H9 (cell line): Measurements from ENCODE around the gene ZMIZ1. TPM values are rescaled to one million over a fixed set of nuclear protein-coding genes. Genes with fewer than 3 reads are reported as not detected.

ENCODE experiments used
- DNase-seq: peaks from one replicate; pipeline ENCODE4 v3.0.0-alpha.2; 2017
- H2AFZ ChIP-seq: one replicate; pipeline ENCODE4 v1.6.1; 2013; ENCODE audit warnings: mild to moderate bottlenecking, low read length, control low read depth, moderate library complexity
- H2AK5ac ChIP-seq: 2 replicates; pipeline ENCODE4 v1.6.1; 2013; ENCODE audit warnings: low read length, control low read depth, mixed read lengths; ENCODE audit not compliant: insufficient read length
- H2BK120ac ChIP-seq: one replicate; pipeline ENCODE4 v1.6.1; 2013; ENCODE audit warnings: low read depth, mild to moderate bottlenecking, low read length, control low read depth, inconsistent platforms; ENCODE audit not compliant: poor library complexity, severe bottlenecking
- H2BK12ac ChIP-seq: 2 replicates; pipeline ENCODE4 v1.6.1; 2013; ENCODE audit warnings: low read length, control low read depth, mixed read lengths, low read depth; ENCODE audit not compliant: insufficient read length
- H2BK15ac ChIP-seq: 2 replicates; pipeline ENCODE4 v1.6.1; 2013; ENCODE audit warnings: low read depth, low read length, control low read depth
- H2BK20ac ChIP-seq: one replicate; pipeline ENCODE4 v1.6.1; 2013; ENCODE audit warnings: low read depth, mild to moderate bottlenecking, low read length, control low read depth, inconsistent platforms; ENCODE audit not compliant: poor library complexity, severe bottlenecking
- H2BK5ac ChIP-seq: 2 replicates; pipeline ENCODE4 v1.6.1; 2013; ENCODE audit warnings: low read length, control low read depth, mixed read lengths; ENCODE audit not compliant: insufficient read length
- H3K14ac ChIP-seq: 2 replicates; pipeline ENCODE4 v1.6.1; 2013; ENCODE audit warnings: low read length, control low read depth; ENCODE audit not compliant: insufficient read depth
- H3K18ac ChIP-seq: 2 replicates; pipeline ENCODE4 v1.6.1; 2013; ENCODE audit warnings: low read depth, mild to moderate bottlenecking, mixed read lengths, low read length, control low read depth; ENCODE audit not compliant: insufficient read length
- H3K23ac ChIP-seq: 2 replicates; pipeline ENCODE4 v1.6.1; 2013; ENCODE audit warnings: low read length, control low read depth, mixed read lengths, low read depth; ENCODE audit not compliant: insufficient read length
- H3K23me2 ChIP-seq: 2 replicates; pipeline ENCODE4 v1.6.1; 2013; ENCODE audit warnings: low read depth, mild to moderate bottlenecking, mixed read lengths, low read length, control low read depth; ENCODE audit not compliant: insufficient read length, poor library complexity, severe bottlenecking
- H3K27ac ChIP-seq: 2 replicates; pipeline ENCODE4 v1.5.1; 2013; ENCODE audit warnings: low read length, control low read depth, mixed read lengths, low read depth; ENCODE audit not compliant: insufficient read length
- H3K27me3 ChIP-seq: 2 replicates; pipeline ENCODE4 v1.6.1; 2013; ENCODE audit warnings: low read length, control low read depth, inconsistent platforms; ENCODE audit not compliant: insufficient read depth
- H3K4ac ChIP-seq: 2 replicates; pipeline ENCODE4 v1.6.1; 2013; ENCODE audit warnings: low read depth, mild to moderate bottlenecking, control low read depth, inconsistent platforms, low read length, moderate library complexity
- H3K4me1 ChIP-seq: 2 replicates; pipeline ENCODE4 v1.6.1; 2013; ENCODE audit warnings: low read length, control low read depth, inconsistent platforms; ENCODE audit not compliant: insufficient read depth
- H3K4me2 ChIP-seq: 2 replicates; pipeline ENCODE4 v1.6.1; 2013; ENCODE audit warnings: low read length, control low read depth, mixed read lengths; ENCODE audit not compliant: insufficient read length, insufficient read depth
- H3K56ac ChIP-seq: 2 replicates; pipeline ENCODE4 v1.6.1; 2013; ENCODE audit warnings: low read depth, mild to moderate bottlenecking, mixed read lengths, low read length, control low read depth; ENCODE audit not compliant: insufficient read length
- H3K79me1 ChIP-seq: 2 replicates; pipeline ENCODE4 v1.6.1; 2013; ENCODE audit warnings: low read depth, mild to moderate bottlenecking, moderate library complexity, low read length, control low read depth, inconsistent platforms; ENCODE audit not compliant: insufficient read depth, poor library complexity, severe bottlenecking
- H3K79me2 ChIP-seq: 2 replicates; pipeline ENCODE4 v1.6.1; 2013; ENCODE audit warnings: low read length, control low read depth, inconsistent platforms; ENCODE audit not compliant: insufficient read depth
- H3K9ac ChIP-seq: 2 replicates; pipeline ENCODE4 v1.6.1; 2013; ENCODE audit warnings: low read length, control low read depth, mixed read lengths; ENCODE audit not compliant: insufficient read length; ENCODE audit errors: extremely low read depth
- H3K9me3 ChIP-seq: one replicate; pipeline ENCODE4 v1.6.1; 2013; ENCODE audit warnings: low read depth, low read length, inconsistent platforms; ENCODE audit not compliant: control insufficient read depth
- H3T11ph ChIP-seq: one replicate; pipeline ENCODE4 v1.6.1; 2013; ENCODE audit warnings: mild to moderate bottlenecking, low read length, control low read depth, inconsistent platforms
- H4K20me1 ChIP-seq: one replicate; pipeline ENCODE4 v1.6.1; 2013; ENCODE audit not compliant: control insufficient read depth, insufficient read length, insufficient read depth
- H4K5ac ChIP-seq: 2 replicates; pipeline ENCODE4 v1.6.1; 2013; ENCODE audit warnings: low read depth, mild to moderate bottlenecking, mixed read lengths, low read length, control low read depth; ENCODE audit not compliant: insufficient read length
- H4K8ac ChIP-seq: replicated peaks from 2 replicates; pipeline ENCODE4 v1.6.1; 2013; ENCODE audit warnings: low read length, control low read depth, mixed read lengths, low read depth; ENCODE audit not compliant: insufficient read length
- H4K91ac ChIP-seq: 2 replicates; pipeline ENCODE4 v1.6.1; 2013; ENCODE audit warnings: low read depth, mild to moderate bottlenecking, moderate library complexity, mixed read lengths, low read length, control low read depth; ENCODE audit not compliant: insufficient read length
- H3K27ac Mint-ChIP-seq, 3 experiments: 2 replicates in 2 of 3; 3 replicates in 1 of 3; pipeline ENCODE4 v1.8.0; 2020 to 2021; ENCODE audit warnings: mixed read lengths in 3 of 3, mild to moderate bottlenecking in 1 of 3, moderate library complexity in 1 of 3
- H3K27me3 Mint-ChIP-seq: 2 replicates; pipeline ENCODE4 v1.8.0; 2021; ENCODE audit warnings: low read depth, mild to moderate bottlenecking, moderate library complexity, mixed read lengths
- H3K36me3 Mint-ChIP-seq, 3 experiments: 2 replicates in 2 of 3; 3 replicates in 1 of 3; pipeline ENCODE4 v1.8.0; 2020 to 2021; ENCODE audit warnings: low read depth in 3 of 3, mixed read lengths in 3 of 3; ENCODE audit not compliant: insufficient read depth in 1 of 3
- H3K4me1 Mint-ChIP-seq, 2 experiments: 2 replicates each; pipeline ENCODE4 v1.8.0; 2020; ENCODE audit warnings: mixed read lengths in 2 of 2
- H3K4me3 Mint-ChIP-seq, 2 experiments: 2 replicates in 1 of 2; 3 replicates in 1 of 2; pipeline ENCODE4 v1.8.0; 2020 to 2021; ENCODE audit warnings: mild to moderate bottlenecking in 2 of 2, mixed read lengths in 2 of 2, moderate library complexity in 1 of 2
- H3K9me3 Mint-ChIP-seq, 2 experiments: 2 replicates in 1 of 2; 3 replicates in 1 of 2; pipeline ENCODE4 v1.8.0; 2020; ENCODE audit warnings: mild to moderate bottlenecking in 2 of 2, mixed read lengths in 2 of 2, moderate library complexity in 1 of 2
- WGBS: extraction: QIAGEN DNeasy Blood & Tissue Kit; methylation state at CpG from one replicate; pipeline ENCODE4 v1.1.7; 2013; ENCODE audit warnings: missing lambda C conversion rate, low lambda C conversion rate, mixed read lengths; ENCODE audit not compliant: insufficient read length; ENCODE audit errors: extremely low coverage; 5-methylcytosine and 5-hydroxymethylcytosine counted together
- total RNA-seq: library from RNA; stranded (reverse); gene quantifications from 2 replicates; pipeline ENCODE4 v1.2.1, GENCODE V29; 2021
- TF ChIP-seq, protein P1 (sequence below): fragments of 200-600 bp; sonication (generic); conservative IDR thresholded peaks from 3 replicates; pipeline ENCODE4 v1.8.0; 2021; ENCODE audit warnings: antibody characterized with exemption, mild to moderate bottlenecking

The ZMIZ1 gene
- total RNA-seq, 1 experiment from 2014 or later = 36.9 TPM

- H4K20me1 ChIP-seq = no peaks in the 10 kb centered on the region
- H3K18ac ChIP-seq = no peak overlapping the region
- no peak overlapping the region for H3K56ac ChIP-seq
- no peaks in the 10 kb centered on the region for H3K27me3 ChIP-seq
- H3K27me3 Mint-ChIP-seq = no peaks in the 10 kb centered on the region; the same call in 1 of the 2 replicates
- WGBS = no CpG with 5 or more reads among the region's 10 CpGs
- H3K79me1 ChIP-seq = no peaks in the 10 kb centered on the region
- no peak overlapping the region; the same call in 1 of the 2 replicates for H3K14ac ChIP-seq
- H2BK5ac ChIP-seq = no peak overlapping the region
- peaks cover 0 to 4% (median 0%) of the 10 kb centered on the region in 3 experiments; a peak in 2 of 7 replicates for H3K36me3 Mint-ChIP-seq
- no peak overlapping the region for H2BK20ac ChIP-seq
- H2AK5ac ChIP-seq = no peak overlapping the region
- no peak overlapping the region for H3K23ac ChIP-seq
- TF ChIP-seq, protein P1, sequence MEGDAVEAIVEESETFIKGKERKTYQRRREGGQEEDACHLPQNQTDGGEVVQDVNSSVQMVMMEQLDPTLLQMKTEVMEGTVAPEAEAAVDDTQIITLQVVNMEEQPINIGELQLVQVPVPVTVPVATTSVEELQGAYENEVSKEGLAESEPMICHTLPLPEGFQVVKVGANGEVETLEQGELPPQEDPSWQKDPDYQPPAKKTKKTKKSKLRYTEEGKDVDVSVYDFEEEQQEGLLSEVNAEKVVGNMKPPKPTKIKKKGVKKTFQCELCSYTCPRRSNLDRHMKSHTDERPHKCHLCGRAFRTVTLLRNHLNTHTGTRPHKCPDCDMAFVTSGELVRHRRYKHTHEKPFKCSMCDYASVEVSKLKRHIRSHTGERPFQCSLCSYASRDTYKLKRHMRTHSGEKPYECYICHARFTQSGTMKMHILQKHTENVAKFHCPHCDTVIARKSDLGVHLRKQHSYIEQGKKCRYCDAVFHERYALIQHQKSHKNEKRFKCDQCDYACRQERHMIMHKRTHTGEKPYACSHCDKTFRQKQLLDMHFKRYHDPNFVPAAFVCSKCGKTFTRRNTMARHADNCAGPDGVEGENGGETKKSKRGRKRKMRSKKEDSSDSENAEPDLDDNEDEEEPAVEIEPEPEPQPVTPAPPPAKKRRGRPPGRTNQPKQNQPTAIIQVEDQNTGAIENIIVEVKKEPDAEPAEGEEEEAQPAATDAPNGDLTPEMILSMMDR = no peak
- no peak overlapping the region for H2BK12ac ChIP-seq
- H2BK120ac ChIP-seq = no peak overlapping the region
- H4K5ac ChIP-seq = no peak overlapping the region
- no peaks in the 10 kb centered on the region for H3K23me2 ChIP-seq
- H3K79me2 ChIP-seq = no peaks in the 10 kb centered on the region
- no peak overlapping the region for H3K4ac ChIP-seq
- no peak overlapping the region for H2BK15ac ChIP-seq
- H3K4me1 Mint-ChIP-seq = peaks cover 32 to 43% of the 10 kb centered on the region in 2 experiments
- no peak overlapping the region for H3K27ac ChIP-seq
- no peak overlapping the region for H3K4me2 ChIP-seq
- peak overlapping the region in 2 of 3 experiments; percentile 70 to 81; a peak in 2 of 7 replicates for H3K27ac Mint-ChIP-seq
- no peak overlapping the region for H3K4me3 Mint-ChIP-seq
- peaks cover 5% of the 10 kb centered on the region; the same call in 1 of the 2 replicates for H3K4me1 ChIP-seq
- H2AFZ ChIP-seq = no peak overlapping the region
- no peak overlapping the region for H3T11ph ChIP-seq
- DNase-seq = no peak
- H4K8ac ChIP-seq = no peak overlapping the region
- H3K9me3 ChIP-seq = no peaks in the 10 kb centered on the region
- no peak overlapping the region for H4K91ac ChIP-seq
- no peaks in the 10 kb centered on the region for H3K9me3 Mint-ChIP-seq
- no peak overlapping the region for H3K9ac ChIP-seq
These were observed 105.0 kb downstream of the ZMIZ1 start for GRCh38 chr10:79173582-79174262.
